Activated T-cell treated with anti-CD3 and anti-CD28 coated beads for 4 hours (primary cell): ENCODE data around the gene LGR6.
"Not testable (repeated sequence)": the region's sequence is repeated elsewhere in the genome, so short reads cannot be mapped to it uniquely, and the experiment has no call there.

Source experiments
- DNase-seq: peaks from one replicate; pipeline ENCODE4 v3.0.0-alpha.2; 2020

LGR6 gene, protein sequence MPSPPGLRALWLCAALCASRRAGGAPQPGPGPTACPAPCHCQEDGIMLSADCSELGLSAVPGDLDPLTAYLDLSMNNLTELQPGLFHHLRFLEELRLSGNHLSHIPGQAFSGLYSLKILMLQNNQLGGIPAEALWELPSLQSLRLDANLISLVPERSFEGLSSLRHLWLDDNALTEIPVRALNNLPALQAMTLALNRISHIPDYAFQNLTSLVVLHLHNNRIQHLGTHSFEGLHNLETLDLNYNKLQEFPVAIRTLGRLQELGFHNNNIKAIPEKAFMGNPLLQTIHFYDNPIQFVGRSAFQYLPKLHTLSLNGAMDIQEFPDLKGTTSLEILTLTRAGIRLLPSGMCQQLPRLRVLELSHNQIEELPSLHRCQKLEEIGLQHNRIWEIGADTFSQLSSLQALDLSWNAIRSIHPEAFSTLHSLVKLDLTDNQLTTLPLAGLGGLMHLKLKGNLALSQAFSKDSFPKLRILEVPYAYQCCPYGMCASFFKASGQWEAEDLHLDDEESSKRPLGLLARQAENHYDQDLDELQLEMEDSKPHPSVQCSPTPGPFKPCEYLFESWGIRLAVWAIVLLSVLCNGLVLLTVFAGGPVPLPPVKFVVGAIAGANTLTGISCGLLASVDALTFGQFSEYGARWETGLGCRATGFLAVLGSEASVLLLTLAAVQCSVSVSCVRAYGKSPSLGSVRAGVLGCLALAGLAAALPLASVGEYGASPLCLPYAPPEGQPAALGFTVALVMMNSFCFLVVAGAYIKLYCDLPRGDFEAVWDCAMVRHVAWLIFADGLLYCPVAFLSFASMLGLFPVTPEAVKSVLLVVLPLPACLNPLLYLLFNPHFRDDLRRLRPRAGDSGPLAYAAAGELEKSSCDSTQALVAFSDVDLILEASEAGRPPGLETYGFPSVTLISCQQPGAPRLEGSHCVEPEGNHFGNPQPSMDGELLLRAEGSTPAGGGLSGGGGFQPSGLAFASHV

DNA sequence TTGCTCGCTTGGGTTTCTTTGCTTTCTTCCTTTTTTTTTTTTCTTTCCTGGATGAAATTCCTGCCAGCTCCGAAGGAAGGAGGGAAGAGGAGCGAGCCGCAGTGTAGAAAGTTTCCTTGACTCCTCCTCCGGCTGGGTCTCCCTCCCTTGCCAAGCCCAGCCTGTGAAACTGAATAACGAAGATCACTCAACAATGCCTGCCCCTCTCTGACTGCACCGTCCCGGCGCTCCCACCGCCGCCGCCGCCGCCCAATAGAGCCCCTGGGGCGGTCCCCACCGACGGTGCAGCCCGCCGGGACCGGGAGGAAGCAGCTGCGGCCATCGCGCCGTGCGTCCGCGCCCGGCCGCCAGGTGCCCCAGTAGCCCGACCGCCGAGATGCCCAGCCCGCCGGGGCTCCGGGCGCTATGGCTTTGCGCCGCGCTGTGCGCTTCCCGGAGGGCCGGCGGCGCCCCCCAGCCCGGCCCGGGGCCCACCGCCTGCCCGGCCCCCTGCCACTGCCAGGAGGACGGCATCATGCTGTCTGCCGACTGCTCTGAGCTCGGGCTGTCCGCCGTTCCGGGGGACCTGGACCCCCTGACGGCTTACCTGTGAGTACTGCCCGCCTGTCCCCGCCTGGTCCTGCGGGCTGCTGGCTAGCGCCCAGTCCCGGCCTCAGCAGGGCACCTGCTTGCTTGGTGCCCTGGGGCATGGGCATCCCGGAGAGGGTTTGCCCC lies at the start of gene LGR6:
TSS of gene LGR6 (plus strand) at position 186 of the 714 bp plus-strand sequence. CDS start at position 377, 191 bp downstream.
- DNase-seq, result no peak

DNA sequence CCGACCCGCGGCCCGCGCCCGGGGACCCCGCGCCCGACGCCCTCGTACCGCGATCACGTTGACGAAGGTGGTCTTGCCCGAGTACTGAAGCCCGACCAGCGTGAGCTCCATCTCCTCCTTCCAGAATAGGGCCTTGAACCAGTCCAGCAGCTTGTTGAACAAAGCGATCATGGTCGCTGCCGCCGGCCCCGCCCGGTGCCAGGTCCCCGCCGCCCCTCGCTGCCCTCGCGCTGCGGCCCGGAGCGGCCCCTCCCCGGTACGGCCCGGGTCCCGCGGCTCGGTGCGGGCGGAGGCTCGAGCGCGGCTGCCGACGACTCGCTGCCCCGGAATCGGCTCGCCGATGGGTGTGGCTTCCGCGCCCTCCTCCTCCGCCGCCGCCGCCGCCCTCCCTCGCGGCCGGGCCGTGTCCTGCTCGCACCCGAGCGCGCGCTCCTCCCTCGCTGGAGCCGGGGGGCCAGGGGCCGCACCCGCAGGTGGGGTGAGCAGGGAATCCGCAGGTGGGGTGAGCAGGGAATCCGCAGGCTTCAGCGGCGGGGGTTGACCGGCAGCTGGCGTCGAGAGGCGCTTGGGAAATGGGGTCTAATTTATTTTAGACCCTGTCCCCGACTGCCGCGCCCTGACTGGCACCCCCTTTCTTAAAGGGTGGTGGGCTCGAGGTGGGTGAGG lies 49.1 kb upstream of the LGR6 start, which contains the start of gene ARL8A:
TSS of gene ARL8A (minus strand) at position 336 of the 666 bp plus-strand sequence. CDS start at position 171, 165 bp downstream.
- DNase-seq, result peak; percentile 51

GRCh38 chr1:202145068-202145743 lies 48.4 kb upstream of the LGR6 start:
- DNase-seq, result no peak

GRCh38 chr1:202145744-202146140 lies 47.9 kb upstream of the LGR6 start:
- not testable (repeated sequence) for DNase-seq

DNA sequence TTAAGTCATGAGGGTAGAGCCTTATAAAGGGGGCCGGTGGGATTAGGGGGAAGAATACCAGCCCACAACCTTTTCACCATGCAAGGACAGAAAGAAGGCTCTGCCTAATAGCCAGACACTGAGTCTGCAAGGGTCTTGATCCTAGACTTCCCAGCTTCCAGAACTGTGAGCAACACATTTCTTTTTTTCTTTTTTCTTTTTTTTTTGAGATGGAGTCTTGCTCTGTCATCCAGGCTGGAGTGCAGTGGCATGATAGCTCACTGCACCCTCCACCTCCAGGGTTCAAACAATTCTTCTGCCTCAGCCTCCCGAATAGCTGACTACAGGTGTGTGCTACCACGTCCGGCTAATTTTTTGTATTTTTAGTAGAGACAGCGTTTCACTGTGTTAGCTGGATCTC lies 47.3 kb upstream of the LGR6 start:
- DNase-seq, result no peak

DNA sequence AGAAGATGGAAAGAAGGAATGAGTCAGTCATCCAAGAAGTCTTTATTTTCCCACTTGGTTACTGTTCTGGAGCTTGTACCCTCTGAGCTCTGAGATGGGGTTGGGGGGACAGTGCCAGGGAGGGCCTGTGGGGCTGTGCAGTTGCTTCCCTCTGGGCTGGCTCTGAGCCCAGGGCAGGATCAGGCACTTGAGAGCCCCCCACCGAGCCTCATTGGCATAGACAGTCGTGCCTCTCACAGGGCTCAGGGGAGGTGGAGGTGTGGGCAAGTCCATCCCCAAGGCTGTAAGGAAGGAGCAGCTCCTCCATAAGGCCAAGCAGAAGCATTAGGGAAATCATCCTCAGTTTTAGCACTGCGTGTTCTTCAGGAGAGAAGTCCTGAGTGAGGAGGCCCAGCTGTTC lies 46.6 kb upstream of the LGR6 start:
- DNase-seq, result no peak

- DNase-seq, result no peak
Measured at GRCh38 chr1:202148391-202148790, 45.2 kb upstream of the LGR6 start.

DNA sequence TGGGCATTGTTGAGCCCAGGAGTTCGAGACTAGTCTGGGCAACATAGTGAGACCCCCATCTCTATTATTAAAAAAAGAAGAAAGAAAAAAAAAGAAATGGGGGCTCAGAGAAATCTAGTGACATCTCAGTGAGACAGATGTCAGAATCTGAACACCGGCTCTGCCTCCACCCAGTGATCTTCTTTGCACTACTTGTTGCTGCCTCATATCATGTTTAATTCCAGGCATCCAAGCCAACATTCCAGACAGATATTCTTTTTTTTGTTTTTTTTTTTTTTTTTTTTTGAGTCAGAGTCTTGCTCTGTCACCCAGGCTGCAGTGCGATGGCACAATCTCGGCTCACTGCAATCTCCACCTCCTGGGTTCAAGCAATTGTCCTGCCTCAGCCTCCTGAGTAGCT lies 44.0 kb upstream of the LGR6 start:
- DNase-seq, result no peak

DNA sequence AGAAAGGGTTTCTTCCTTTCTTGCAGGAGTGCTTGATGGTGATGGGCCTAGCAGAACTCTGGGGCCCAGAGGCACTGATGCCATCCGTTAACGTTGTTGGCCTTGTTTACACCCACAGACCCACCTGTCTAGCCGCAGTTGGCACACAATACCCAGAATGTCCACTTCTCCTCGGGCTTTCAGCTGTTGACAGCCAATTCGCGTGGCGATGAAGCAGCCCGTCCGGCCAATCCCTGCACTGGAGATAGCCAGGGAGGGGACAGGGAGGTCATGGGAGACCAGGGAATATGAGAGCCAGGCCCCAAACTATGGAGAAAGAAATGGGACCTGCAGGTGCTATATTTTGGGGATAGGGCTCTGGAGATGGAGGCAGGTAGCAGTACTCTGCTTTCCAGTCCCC lies 43.4 kb upstream of the LGR6 start:
- no peak for DNase-seq

- no peak for DNase-seq
Measured at GRCh38 chr1:202150602-202151001, 43.0 kb upstream of the LGR6 start.

GRCh38 chr1:202151045-202151444 lies 42.6 kb upstream of the LGR6 start:
- no peak for DNase-seq

DNA sequence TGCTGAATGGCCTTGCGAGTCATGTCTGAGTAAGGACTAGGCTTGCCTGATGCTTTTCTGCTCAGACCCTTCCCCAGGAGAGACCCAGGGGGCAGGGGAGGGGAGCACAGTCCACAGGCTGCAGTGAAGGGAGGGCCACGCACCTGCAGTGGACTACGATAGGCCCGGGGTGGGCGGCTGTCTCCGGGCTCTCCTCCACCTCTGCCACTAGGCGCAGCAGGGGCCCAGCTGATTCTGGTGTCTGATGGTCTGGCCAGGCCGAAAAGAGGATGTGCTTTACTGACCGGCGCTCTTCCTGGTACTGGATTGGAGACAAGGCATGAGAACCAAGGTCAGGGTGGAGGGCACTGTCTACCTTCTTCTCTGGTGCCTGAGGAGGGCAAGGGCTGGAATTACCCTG lies 41.2 kb upstream of the LGR6 start:
- DNase-seq, result no peak

- no peak for DNase-seq
Measured at GRCh38 chr1:202153284-202153683, 40.3 kb upstream of the LGR6 start.

GRCh38 chr1:202154148-202154765 lies 39.3 kb upstream of the LGR6 start:
- DNase-seq, result no peak

GRCh38 chr1:202154766-202155477 lies 38.7 kb upstream of the LGR6 start:
- no peak for DNase-seq

DNA sequence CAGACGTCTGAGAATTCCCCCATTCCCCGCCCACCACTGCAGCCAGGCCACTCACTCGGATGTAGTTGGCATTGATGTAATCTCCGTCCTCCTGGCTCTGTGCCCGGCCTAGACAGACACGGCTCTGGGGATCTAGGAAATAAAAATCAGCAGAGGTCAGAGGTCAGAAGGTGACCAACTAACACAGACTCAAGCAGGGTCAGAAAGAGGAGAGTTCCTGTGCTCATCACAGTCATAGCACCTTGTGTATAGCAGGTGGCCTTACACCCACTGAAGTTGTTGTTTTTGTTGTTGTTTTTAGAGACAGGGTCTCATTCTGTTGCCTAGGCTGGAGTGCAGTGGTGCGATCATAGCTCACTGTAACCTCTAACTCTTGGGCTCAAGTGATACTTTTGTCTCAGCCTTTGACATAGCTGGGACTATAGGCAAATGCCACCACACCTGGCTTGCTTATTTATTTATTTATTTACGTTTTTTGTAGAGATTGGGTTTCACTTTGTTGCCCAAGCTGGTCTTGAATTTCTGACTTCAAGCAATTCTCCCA lies 38.0 kb upstream of the LGR6 start:
- DNase-seq, result no peak

DNA sequence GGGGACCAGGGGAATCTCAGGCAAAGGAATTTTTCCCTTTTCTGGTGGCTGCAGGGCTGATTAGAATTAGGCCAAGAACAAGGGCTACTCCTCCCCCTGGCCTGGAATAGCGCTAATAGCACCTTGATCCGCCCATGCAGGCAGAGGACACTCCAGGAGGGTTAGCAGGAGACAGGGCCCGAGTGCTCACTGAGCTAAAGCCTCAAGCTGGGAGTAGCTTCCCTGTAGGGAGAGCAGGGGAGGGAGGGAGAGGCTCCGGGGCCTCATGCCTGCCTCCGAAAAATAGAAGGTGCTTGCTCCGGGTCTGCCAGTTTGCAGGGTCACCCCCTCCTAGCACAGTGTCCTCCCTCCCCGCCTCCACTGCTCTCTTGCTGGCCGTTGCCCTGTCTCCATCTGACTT lies 37.0 kb upstream of the LGR6 start:
- no peak for DNase-seq

DNA sequence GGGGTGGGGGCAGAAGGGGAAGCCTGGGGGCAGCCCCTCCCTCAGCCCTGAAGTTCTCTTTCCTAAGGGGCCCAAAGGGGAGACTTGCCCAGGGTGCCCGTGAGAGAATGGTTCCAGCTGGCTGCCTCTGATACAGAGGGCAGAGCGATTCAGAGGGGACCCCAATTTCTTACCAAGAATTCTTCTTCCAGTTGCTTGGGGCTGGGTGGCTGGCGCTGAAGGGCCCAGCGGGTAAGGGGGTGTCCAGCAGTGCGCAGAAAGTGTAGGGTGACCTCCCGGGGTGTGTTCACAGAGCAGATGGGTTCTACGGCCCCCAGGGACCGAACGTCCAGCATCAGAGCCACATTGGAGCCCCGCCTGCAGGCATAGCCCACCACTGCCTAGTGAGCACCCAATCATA lies 35.7 kb upstream of the LGR6 start:
- no peak for DNase-seq

GRCh38 chr1:202158810-202159533 lies 34.6 kb upstream of the LGR6 start:
- no peak for DNase-seq
